H9 (cell line): ENCODE results near the gene SAMD7. TPM values are rescaled to one million over a fixed set of nuclear protein-coding genes. Genes with fewer than 3 reads are reported as not detected.

Experiments
- DNase-seq: peaks from one replicate; pipeline ENCODE4 v3.0.0-alpha.2; 2017
- H2AFZ ChIP-seq: one replicate; pipeline ENCODE4 v1.6.1; 2013; ENCODE audit warnings: mild to moderate bottlenecking, low read length, control low read depth, moderate library complexity
- H2AK5ac ChIP-seq: 2 replicates; pipeline ENCODE4 v1.6.1; 2013; ENCODE audit warnings: low read length, control low read depth, mixed read lengths; ENCODE audit not compliant: insufficient read length
- H2BK120ac ChIP-seq: one replicate; pipeline ENCODE4 v1.6.1; 2013; ENCODE audit warnings: low read depth, mild to moderate bottlenecking, low read length, control low read depth, inconsistent platforms; ENCODE audit not compliant: poor library complexity, severe bottlenecking
- H2BK12ac ChIP-seq: 2 replicates; pipeline ENCODE4 v1.6.1; 2013; ENCODE audit warnings: low read length, control low read depth, mixed read lengths, low read depth; ENCODE audit not compliant: insufficient read length
- H2BK15ac ChIP-seq: 2 replicates; pipeline ENCODE4 v1.6.1; 2013; ENCODE audit warnings: low read depth, low read length, control low read depth
- H2BK20ac ChIP-seq: one replicate; pipeline ENCODE4 v1.6.1; 2013; ENCODE audit warnings: low read depth, mild to moderate bottlenecking, low read length, control low read depth, inconsistent platforms; ENCODE audit not compliant: poor library complexity, severe bottlenecking
- H2BK5ac ChIP-seq: 2 replicates; pipeline ENCODE4 v1.6.1; 2013; ENCODE audit warnings: low read length, control low read depth, mixed read lengths; ENCODE audit not compliant: insufficient read length
- H3K14ac ChIP-seq: 2 replicates; pipeline ENCODE4 v1.6.1; 2013; ENCODE audit warnings: low read length, control low read depth; ENCODE audit not compliant: insufficient read depth
- H3K18ac ChIP-seq: 2 replicates; pipeline ENCODE4 v1.6.1; 2013; ENCODE audit warnings: low read depth, mild to moderate bottlenecking, mixed read lengths, low read length, control low read depth; ENCODE audit not compliant: insufficient read length
- H3K23ac ChIP-seq: 2 replicates; pipeline ENCODE4 v1.6.1; 2013; ENCODE audit warnings: low read length, control low read depth, mixed read lengths, low read depth; ENCODE audit not compliant: insufficient read length
- H3K23me2 ChIP-seq: 2 replicates; pipeline ENCODE4 v1.6.1; 2013; ENCODE audit warnings: low read depth, mild to moderate bottlenecking, mixed read lengths, low read length, control low read depth; ENCODE audit not compliant: insufficient read length, poor library complexity, severe bottlenecking
- H3K27ac ChIP-seq: 2 replicates; pipeline ENCODE4 v1.5.1; 2013; ENCODE audit warnings: low read length, control low read depth, mixed read lengths, low read depth; ENCODE audit not compliant: insufficient read length
- H3K27me3 ChIP-seq: 2 replicates; pipeline ENCODE4 v1.6.1; 2013; ENCODE audit warnings: low read length, control low read depth, inconsistent platforms; ENCODE audit not compliant: insufficient read depth
- H3K4ac ChIP-seq: 2 replicates; pipeline ENCODE4 v1.6.1; 2013; ENCODE audit warnings: low read depth, mild to moderate bottlenecking, control low read depth, inconsistent platforms, low read length, moderate library complexity
- H3K4me1 ChIP-seq: 2 replicates; pipeline ENCODE4 v1.6.1; 2013; ENCODE audit warnings: low read length, control low read depth, inconsistent platforms; ENCODE audit not compliant: insufficient read depth
- H3K4me2 ChIP-seq: 2 replicates; pipeline ENCODE4 v1.6.1; 2013; ENCODE audit warnings: low read length, control low read depth, mixed read lengths; ENCODE audit not compliant: insufficient read length, insufficient read depth
- H3K56ac ChIP-seq: 2 replicates; pipeline ENCODE4 v1.6.1; 2013; ENCODE audit warnings: low read depth, mild to moderate bottlenecking, mixed read lengths, low read length, control low read depth; ENCODE audit not compliant: insufficient read length
- H3K79me1 ChIP-seq: 2 replicates; pipeline ENCODE4 v1.6.1; 2013; ENCODE audit warnings: low read depth, mild to moderate bottlenecking, moderate library complexity, low read length, control low read depth, inconsistent platforms; ENCODE audit not compliant: insufficient read depth, poor library complexity, severe bottlenecking
- H3K79me2 ChIP-seq: 2 replicates; pipeline ENCODE4 v1.6.1; 2013; ENCODE audit warnings: low read length, control low read depth, inconsistent platforms; ENCODE audit not compliant: insufficient read depth
- H3K9ac ChIP-seq: 2 replicates; pipeline ENCODE4 v1.6.1; 2013; ENCODE audit warnings: low read length, control low read depth, mixed read lengths; ENCODE audit not compliant: insufficient read length; ENCODE audit errors: extremely low read depth
- H3K9me3 ChIP-seq: one replicate; pipeline ENCODE4 v1.6.1; 2013; ENCODE audit warnings: low read depth, low read length, inconsistent platforms; ENCODE audit not compliant: control insufficient read depth
- H3T11ph ChIP-seq: one replicate; pipeline ENCODE4 v1.6.1; 2013; ENCODE audit warnings: mild to moderate bottlenecking, low read length, control low read depth, inconsistent platforms
- H4K20me1 ChIP-seq: one replicate; pipeline ENCODE4 v1.6.1; 2013; ENCODE audit not compliant: control insufficient read depth, insufficient read length, insufficient read depth
- H4K5ac ChIP-seq: 2 replicates; pipeline ENCODE4 v1.6.1; 2013; ENCODE audit warnings: low read depth, mild to moderate bottlenecking, mixed read lengths, low read length, control low read depth; ENCODE audit not compliant: insufficient read length
- H4K8ac ChIP-seq: replicated peaks from 2 replicates; pipeline ENCODE4 v1.6.1; 2013; ENCODE audit warnings: low read length, control low read depth, mixed read lengths, low read depth; ENCODE audit not compliant: insufficient read length
- H4K91ac ChIP-seq: 2 replicates; pipeline ENCODE4 v1.6.1; 2013; ENCODE audit warnings: low read depth, mild to moderate bottlenecking, moderate library complexity, mixed read lengths, low read length, control low read depth; ENCODE audit not compliant: insufficient read length
- H3K27ac Mint-ChIP-seq, 3 experiments: 2 replicates in 2 of 3; 3 replicates in 1 of 3; pipeline ENCODE4 v1.8.0; 2020 to 2021; ENCODE audit warnings: mixed read lengths in 3 of 3, mild to moderate bottlenecking in 1 of 3, moderate library complexity in 1 of 3
- H3K27me3 Mint-ChIP-seq: 2 replicates; pipeline ENCODE4 v1.8.0; 2021; ENCODE audit warnings: low read depth, mild to moderate bottlenecking, moderate library complexity, mixed read lengths
- H3K36me3 Mint-ChIP-seq, 3 experiments: 2 replicates in 2 of 3; 3 replicates in 1 of 3; pipeline ENCODE4 v1.8.0; 2020 to 2021; ENCODE audit warnings: low read depth in 3 of 3, mixed read lengths in 3 of 3; ENCODE audit not compliant: insufficient read depth in 1 of 3
- H3K4me1 Mint-ChIP-seq, 2 experiments: 2 replicates each; pipeline ENCODE4 v1.8.0; 2020; ENCODE audit warnings: mixed read lengths in 2 of 2
- H3K4me3 Mint-ChIP-seq, 2 experiments: 2 replicates in 1 of 2; 3 replicates in 1 of 2; pipeline ENCODE4 v1.8.0; 2020 to 2021; ENCODE audit warnings: mild to moderate bottlenecking in 2 of 2, mixed read lengths in 2 of 2, moderate library complexity in 1 of 2
- H3K9me3 Mint-ChIP-seq, 2 experiments: 2 replicates in 1 of 2; 3 replicates in 1 of 2; pipeline ENCODE4 v1.8.0; 2020; ENCODE audit warnings: mild to moderate bottlenecking in 2 of 2, mixed read lengths in 2 of 2, moderate library complexity in 1 of 2
- CTCF ChIP-seq: fragments of 200-600 bp; sonication (generic); conservative IDR thresholded peaks from 3 replicates; pipeline ENCODE4 v1.8.0; 2021; ENCODE audit warnings: antibody characterized with exemption, mild to moderate bottlenecking
- WGBS: extraction: QIAGEN DNeasy Blood & Tissue Kit; methylation state at CpG from one replicate; pipeline ENCODE4 v1.1.7; 2013; ENCODE audit warnings: missing lambda C conversion rate, low lambda C conversion rate, mixed read lengths; ENCODE audit not compliant: insufficient read length; ENCODE audit errors: extremely low coverage; 5-methylcytosine and 5-hydroxymethylcytosine counted together
- total RNA-seq: library from RNA; stranded (reverse); gene quantifications from 2 replicates; pipeline ENCODE4 v1.2.1, GENCODE V29; 2021

Gene SAMD7
- total RNA-seq, 1 experiment from 2014 or later = not detected

- Histone ChIP-seq H2BK5ac (no peak within 1 kb of the TSS), H4K91ac (no peak within 1 kb of the TSS), H3K4ac (no peak within 1 kb of the TSS), H3K27ac (no peak within 1 kb of the TSS), H3K9me3 (no peaks in the 10 kb centered on the region), H2AK5ac (no peak within 1 kb of the TSS), H3T11ph (no peak within 1 kb of the TSS), H2BK12ac (no peak within 1 kb of the TSS), H4K5ac (no peak within 1 kb of the TSS), H3K79me1 (no peaks in the 10 kb centered on the region), H3K27me3 (no peaks in the 10 kb centered on the region), H2AFZ (no peak within 1 kb of the TSS), H2BK120ac (no peak within 1 kb of the TSS), H3K79me2 (no peaks in the 10 kb centered on the region), H2BK20ac (no peak within 1 kb of the TSS), H3K14ac (no peak within 1 kb of the TSS), H3K18ac (no peak within 1 kb of the TSS), H4K20me1 (no peaks in the 10 kb centered on the region), H3K23me2 (no peaks in the 10 kb centered on the region), H3K4me2 (no peak within 1 kb of the TSS), H4K8ac (no peak within 1 kb of the TSS), H3K23ac (no peak within 1 kb of the TSS), H2BK15ac (no peak within 1 kb of the TSS), H3K4me1 (no peaks in the 10 kb centered on the region; the same call in 1 of the 2 replicates), H3K9ac (no peak within 1 kb of the TSS), H3K56ac (no peak within 1 kb of the TSS)
- no peaks in the 10 kb centered on the region for H3K27me3 Mint-ChIP-seq
- WGBS = no CpG with 5 or more reads among the region's 2 CpGs
- no peak for TF ChIP-seq CTCF
- peaks cover 9 to 10% of the 10 kb centered on the region in 2 experiments for H3K4me1 Mint-ChIP-seq
- DNase-seq = no peak
- H3K9me3 Mint-ChIP-seq = peaks cover 0 to under 1% of the 10 kb centered on the region in 2 experiments; a peak in 3 of 5 replicates
- H3K4me3 Mint-ChIP-seq = no peak within 1 kb of the TSS
- no peak within 1 kb of the TSS for H3K27ac Mint-ChIP-seq
- peaks cover 0 to under 1% (median 0%) of the 10 kb centered on the region in 3 experiments; a peak in 1 of 7 replicates for H3K36me3 Mint-ChIP-seq
These were observed 41.7 kb upstream of the SAMD7 start, which contains the start of gene LRRC31 for GRCh38 chr3:169869484-169870220. LRRC31 (minus strand) TSS chr3:169869935; CDS start chr3:169869807, 128 bp downstream.
